Muscle of leg (tissue), 11 donors: ENCODE results near the gene SIN3A. TPM values are rescaled to one million over a fixed set of nuclear protein-coding genes. Genes with fewer than 3 reads are reported as not detected.

Experiments
- DNase-seq: peaks from one replicate; pipeline ENCODE4 v3.0.0; 2013
- H3K27ac ChIP-seq: one replicate; pipeline ENCODE4 v1.5.1; 2013; ENCODE audit warnings: mild to moderate bottlenecking, low read length, control low read depth
- H3K27me3 ChIP-seq: one replicate; pipeline ENCODE4 v1.6.1; 2013; ENCODE audit warnings: low read length; ENCODE audit not compliant: control insufficient read depth, insufficient read depth
- H3K36me3 ChIP-seq: one replicate; pipeline ENCODE4 v1.6.1; 2013; ENCODE audit warnings: low read length; ENCODE audit not compliant: control insufficient read depth, insufficient read depth
- H3K4me1 ChIP-seq: one replicate; pipeline ENCODE4 v1.6.1; 2013; ENCODE audit warnings: low read length; ENCODE audit not compliant: control insufficient read depth, insufficient read depth
- H3K4me3 ChIP-seq: one replicate; pipeline ENCODE4 v1.5.1; 2013; ENCODE audit warnings: low read length, control low read depth
- H3K9me3 ChIP-seq: replicated peaks from 2 replicates; pipeline ENCODE4 v1.6.1; 2013; ENCODE audit warnings: low read depth, low read length; ENCODE audit not compliant: control insufficient read depth
- WGBS: methylation state at CpG from one replicate; pipeline ENCODE4 v1.1.5; 2013; ENCODE audit warnings: missing lambda C conversion rate; ENCODE audit not compliant: insufficient coverage; 5-methylcytosine and 5-hydroxymethylcytosine counted together
- polyA plus RNA-seq, 8 donors: library from polyadenylated mRNA; unstranded; fragments of 120-200 nt; gene quantifications; one replicate each; pipeline versions ENCODE4 v1.2.1 to v1.2.3, GENCODE V29; 2013; ENCODE audit warnings: inconsistent platforms in 1 of 8, low replicate concordance in 1 of 8; ENCODE audit not compliant: insufficient read length in 8 of 8, insufficient read depth in 1 of 8
- total RNA-seq: library from RNA; stranded (reverse); fragments of 120-200 nt; gene quantifications from one replicate; pipeline ENCODE4 v1.2.4, GENCODE V29; 2013

SIN3A gene
- total and polyA plus RNA-seq, 9 donors, result 21.8 to 36.6 (median 30.2) TPM

- no peaks in the 10 kb centered on the region for H3K36me3 ChIP-seq
- WGBS, result 91% methylated on average over 6 of the region's 6 CpGs
Observed at GRCh38 chr15:75321711-75322110, 129.8 kb downstream of the SIN3A start.

More at GRCh38 chr15:75321711-75322110, 129.8 kb downstream of the SIN3A start:
- no peaks in the 10 kb centered on the region for H3K4me1 ChIP-seq
- no peaks in the 10 kb centered on the region for H3K9me3 ChIP-seq
- H3K27me3 ChIP-seq, result no peaks in the 10 kb centered on the region
- no peak overlapping the region for H3K27ac ChIP-seq
- no peak for DNase-seq
- H3K4me3 ChIP-seq, result no peak overlapping the region

Other genes with a start within 250 kb of the SIN3A start
- gene C15orf39, start 249.8 kb downstream of the SIN3A start, total RNA-seq, result 5.5 TPM
- 10 to 100 TPM in 5 of 8 donors, 1 to 10 TPM in 3; 8.9 to 13.4 (median 11.4) TPM for gene C15orf39, start 249.8 kb downstream of the SIN3A start, polyA plus RNA-seq
- not detected for gene GOLGA6C, start 193.4 kb downstream of the SIN3A start, total RNA-seq
- under 1 TPM in 1 of 8 donors, not detected in 7; 0.08 TPM for gene GOLGA6C, start 193.4 kb downstream of the SIN3A start, polyA plus RNA-seq
- gene GOLGA6D, start 168.9 kb downstream of the SIN3A start, total RNA-seq, result 0.09 TPM
- under 1 TPM; 0.21 to 0.89 (median 0.48) TPM for gene GOLGA6D, start 168.9 kb downstream of the SIN3A start, polyA plus RNA-seq
- gene COMMD4, start 115.6 kb downstream of the SIN3A start, total RNA-seq, result 45.7 TPM
- 10 to 100 TPM; 43.4 to 57.4 (median 52.7) TPM for gene COMMD4, start 115.6 kb downstream of the SIN3A start, polyA plus RNA-seq
- 10.3 TPM for gene NEIL1, start 104.7 kb downstream of the SIN3A start, total RNA-seq
- 10 to 100 TPM in 1 of 8 donors, 1 to 10 TPM in 7; 3.3 to 12.0 (median 7.5) TPM for gene NEIL1, start 104.7 kb downstream of the SIN3A start, polyA plus RNA-seq
- gene MAN2C1, start 83.1 kb downstream of the SIN3A start, total RNA-seq, result 109 TPM
- gene MAN2C1, start 83.1 kb downstream of the SIN3A start, polyA plus RNA-seq, result 100 to 1,000 TPM in 4 of 8 donors, 10 to 100 TPM in 4; 63.9 to 149 (median 101) TPM
- 17.7 TPM for gene PTPN9, start 127.6 kb upstream of the SIN3A start, total RNA-seq
- 10 to 100 TPM; 16.2 to 34.4 (median 24.0) TPM for gene PTPN9, start 127.6 kb upstream of the SIN3A start, polyA plus RNA-seq
- gene SNUPN, start 174.0 kb upstream of the SIN3A start, total RNA-seq, result 24.0 TPM
- gene SNUPN, start 174.0 kb upstream of the SIN3A start, polyA plus RNA-seq, result 10 to 100 TPM; 18.9 to 27.6 (median 21.2) TPM
- 42.2 TPM for gene IMP3, start 188.5 kb upstream of the SIN3A start, total RNA-seq
- gene IMP3, start 188.5 kb upstream of the SIN3A start, polyA plus RNA-seq, result 10 to 100 TPM; 31.2 to 35.3 (median 33.3) TPM
- gene SNX33, start 196.2 kb upstream of the SIN3A start, total RNA-seq, result 12.3 TPM
- gene SNX33, start 196.2 kb upstream of the SIN3A start, polyA plus RNA-seq, result 10 to 100 TPM; 11.5 to 21.3 (median 15.8) TPM